Nephron (organoid): ENCODE results near the gene LORICRIN.

ENCODE experiments used
- H3K27ac Mint-ChIP-seq, 3 experiments: 2 replicates each; pipeline ENCODE4 v1.8.0; 2020; ENCODE audit warnings: mixed read lengths in 3 of 3, mild to moderate bottlenecking in 2 of 3, moderate library complexity in 1 of 3
- H3K27me3 Mint-ChIP-seq: 2 replicates; pipeline ENCODE4 v1.8.0; 2021; ENCODE audit warnings: low read depth, mild to moderate bottlenecking, moderate library complexity, mixed read lengths
- H3K36me3 Mint-ChIP-seq: 2 replicates; pipeline ENCODE4 v1.8.0; 2020; ENCODE audit warnings: low read depth, mixed read lengths
- H3K4me1 Mint-ChIP-seq: 2 replicates; pipeline ENCODE4 v1.8.0; 2020; ENCODE audit warnings: mixed read lengths
- H3K4me3 Mint-ChIP-seq, 3 experiments: 2 replicates each; pipeline ENCODE4 v1.8.0; 2020; ENCODE audit warnings: mild to moderate bottlenecking in 3 of 3, mixed read lengths in 3 of 3, moderate library complexity in 2 of 3
- H3K9me3 Mint-ChIP-seq: 2 replicates; pipeline ENCODE4 v1.8.0; 2020; ENCODE audit warnings: mixed read lengths
- CTCF ChIP-seq, 3 experiments: fragments of 200-600 bp; sonication (generic); IDR thresholded peaks; one replicate each; pipeline ENCODE4 v1.5.0; 2021; ENCODE audit warnings: antibody characterized with exemption in 3 of 3; ENCODE audit not compliant: unreplicated experiment in 3 of 3

Gene LORICRIN, protein sequence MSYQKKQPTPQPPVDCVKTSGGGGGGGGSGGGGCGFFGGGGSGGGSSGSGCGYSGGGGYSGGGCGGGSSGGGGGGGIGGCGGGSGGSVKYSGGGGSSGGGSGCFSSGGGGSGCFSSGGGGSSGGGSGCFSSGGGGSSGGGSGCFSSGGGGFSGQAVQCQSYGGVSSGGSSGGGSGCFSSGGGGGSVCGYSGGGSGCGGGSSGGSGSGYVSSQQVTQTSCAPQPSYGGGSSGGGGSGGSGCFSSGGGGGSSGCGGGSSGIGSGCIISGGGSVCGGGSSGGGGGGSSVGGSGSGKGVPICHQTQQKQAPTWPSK

DNA sequence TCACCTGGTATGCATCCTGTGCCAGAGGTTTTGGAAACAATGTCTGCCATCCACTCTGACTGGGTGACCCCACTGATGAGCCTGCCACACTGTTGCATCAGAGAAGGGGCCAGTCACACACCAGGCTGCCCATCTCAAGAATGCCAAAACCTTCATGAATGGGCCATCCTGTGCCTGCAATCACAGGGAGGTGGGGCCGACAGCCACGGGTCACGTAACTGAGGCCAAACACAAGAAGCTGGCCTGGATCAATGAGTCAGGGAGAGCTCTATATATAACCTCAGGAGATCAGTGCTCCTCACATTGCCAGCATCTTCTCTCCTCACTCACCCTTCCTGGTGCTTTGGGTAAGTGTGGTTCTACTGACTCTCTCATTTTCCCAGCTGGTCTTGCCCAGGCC is at the start of gene LORICRIN:
LORICRIN (plus strand) TSS at position 301 of the 400 bp plus-strand sequence. CDS start 1,263 bp downstream, outside the sequence.
- TF ChIP-seq CTCF (IDR thresholded peaks at IDR 0.05; ENCODE audit: unreplicated experiment in 3 of 3) = no peak
- no peaks in the 10 kb centered on the region for H3K36me3 Mint-ChIP-seq
- H3K4me3 Mint-ChIP-seq = peak within 1 kb of the TSS; percentile 72 to 78 (median 75)
- H3K9me3 Mint-ChIP-seq = peaks cover 3% of the 10 kb centered on the region
- peaks cover 6% of the 10 kb centered on the region for H3K4me1 Mint-ChIP-seq
- no peak within 1 kb of the TSS for H3K27ac Mint-ChIP-seq
- H3K27me3 Mint-ChIP-seq = peaks cover 71% of the 10 kb centered on the region

GRCh38 chr1:153210206-153210605 is 49.3 kb upstream of the LORICRIN start:
- Mint-ChIP-seq H3K36me3 (no peaks in the 10 kb centered on the region), H3K27me3 (peaks cover 7% of the 10 kb centered on the region), H3K4me3 (no peak overlapping the region), H3K27ac (no peak overlapping the region), H3K9me3 (no peaks in the 10 kb centered on the region), H3K4me1 (no peaks in the 10 kb centered on the region)
- TF ChIP-seq CTCF (IDR thresholded peaks at IDR 0.05; ENCODE audit: unreplicated experiment in 3 of 3) = no peak

GRCh38 chr1:153212201-153212600 is 47.3 kb upstream of the LORICRIN start:
- H3K36me3 Mint-ChIP-seq = no peaks in the 10 kb centered on the region
- H3K9me3 Mint-ChIP-seq = no peaks in the 10 kb centered on the region
- TF ChIP-seq CTCF (IDR thresholded peaks at IDR 0.05; ENCODE audit: unreplicated experiment in 3 of 3) = no peak
- no peak overlapping the region for H3K4me3 Mint-ChIP-seq
- H3K4me1 Mint-ChIP-seq = no peaks in the 10 kb centered on the region
- no peaks in the 10 kb centered on the region for H3K27me3 Mint-ChIP-seq
- no peak overlapping the region for H3K27ac Mint-ChIP-seq

DNA sequence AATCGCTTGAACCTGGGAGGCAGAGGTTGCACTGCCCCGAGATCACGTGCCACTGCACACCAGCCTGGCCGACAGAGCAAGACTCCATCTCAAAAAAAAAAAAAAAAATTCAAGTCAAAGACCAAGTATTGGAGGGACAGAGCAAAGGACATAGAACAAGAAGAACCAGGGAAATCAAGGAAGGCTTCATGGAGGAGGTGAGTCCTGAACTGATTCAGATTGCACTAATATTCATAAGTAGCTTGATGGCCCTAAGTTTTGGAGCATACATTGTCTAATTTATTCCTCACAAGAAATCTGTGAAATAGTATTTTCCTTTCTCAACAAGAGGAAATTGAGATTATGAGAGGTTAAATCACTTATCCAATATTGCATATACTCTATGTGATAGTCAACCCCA is 46.0 kb upstream of the LORICRIN start:
- H3K27ac Mint-ChIP-seq = no peak overlapping the region
- no peaks in the 10 kb centered on the region for H3K9me3 Mint-ChIP-seq
- H3K36me3 Mint-ChIP-seq = no peaks in the 10 kb centered on the region
- no peaks in the 10 kb centered on the region for H3K4me1 Mint-ChIP-seq
- H3K27me3 Mint-ChIP-seq = peaks cover 7% of the 10 kb centered on the region
- no peak for TF ChIP-seq CTCF (IDR thresholded peaks at IDR 0.05; ENCODE audit: unreplicated experiment in 3 of 3)
- no peak overlapping the region for H3K4me3 Mint-ChIP-seq

GRCh38 chr1:153217212-153217611 is 42.3 kb upstream of the LORICRIN start, which contains the start of gene PRR9:
Gene PRR9 (plus strand): TSS chr1:153217584. CDS start chr1:153218145, 561 bp downstream.
- H3K27me3 Mint-ChIP-seq = peaks cover 12% of the 10 kb centered on the region
- no peak for TF ChIP-seq CTCF (IDR thresholded peaks at IDR 0.05; ENCODE audit: unreplicated experiment in 3 of 3)
- H3K4me1 Mint-ChIP-seq = peaks cover 8% of the 10 kb centered on the region
- H3K27ac Mint-ChIP-seq = no peak within 1 kb of the TSS
- no peaks in the 10 kb centered on the region for H3K36me3 Mint-ChIP-seq
- no peaks in the 10 kb centered on the region for H3K9me3 Mint-ChIP-seq
- no peak within 1 kb of the TSS for H3K4me3 Mint-ChIP-seq
